HCT116 (cell line): ENCODE data around the gene HHATL.

ENCODE experiments used
- CBX3 ChIP-seq: IDR thresholded peaks from 2 replicates; pipeline ENCODE4 v1.6.1; 2012; ENCODE audit warnings: low read depth
- EGR1 ChIP-seq: IDR thresholded peaks from 2 replicates; pipeline ENCODE4 v1.6.1; 2012; ENCODE audit warnings: low read depth
- EZH2 ChIP-seq: fragments of 200-600 bp; sonication (generic); IDR thresholded peaks from 2 replicates; pipeline ENCODE4 v1.6.1; 2017; ENCODE audit warnings: antibody characterized with exemption, mixed run types
- EZH2phosphoT487 ChIP-seq: fragments of 200-600 bp; IDR thresholded peaks from 2 replicates; pipeline ENCODE4 v1.6.1; 2018; ENCODE audit warnings: antibody characterized with exemption, borderline replicate concordance
- POLR2A ChIP-seq: IDR thresholded peaks from 2 replicates; pipeline ENCODE4 v1.7.0; 2011; ENCODE audit warnings: borderline replicate concordance; ENCODE audit not compliant: insufficient read depth, insufficient read length; ENCODE audit errors: extremely low read depth
- POLR2AphosphoS5 ChIP-seq: IDR thresholded peaks from 2 replicates; pipeline ENCODE4 v1.6.1; 2011; ENCODE audit warnings: mild to moderate bottlenecking, low read depth, low read length, moderate library complexity
- RAD21 ChIP-seq: IDR thresholded peaks from 2 replicates; pipeline ENCODE4 v1.6.1; 2012; ENCODE audit warnings: low read depth, mild to moderate bottlenecking
- SIN3A ChIP-seq: IDR thresholded peaks from 2 replicates; pipeline ENCODE4 v1.6.1; 2012; ENCODE audit warnings: low read depth
- ZNF274 ChIP-seq: fragments of 200-500 bp; sonication (Bioruptor generic); IDR thresholded peaks from 2 replicates; pipeline ENCODE4 v1.6.1; 2014; ENCODE audit warnings: mild to moderate bottlenecking, low read depth, low read length, inconsistent platforms
- TF ChIP-seq, protein P1 (sequence below), 3 experiments: fragments of 200-600 bp in 1 of 3; sonication (generic) in 1 of 3; IDR thresholded peaks in 2 of 3; conservative IDR thresholded peaks in 1 of 3; 2 replicates each; pipeline ENCODE4 v1.5.1; 2012 to 2017; ENCODE audit warnings: low read depth in 2 of 3, low read length in 2 of 3, antibody characterized with exemption in 1 of 3, borderline replicate concordance in 1 of 3, control low read depth in 1 of 3, mild to moderate bottlenecking in 1 of 3, mixed read lengths in 1 of 3, mixed run types in 1 of 3, moderate library complexity in 1 of 3; ENCODE audit not compliant: insufficient read depth in 1 of 3
- TF ChIP-seq, protein P2 (sequence below): IDR thresholded peaks from 2 replicates; pipeline ENCODE4 v1.6.1; 2012
- TF ChIP-seq, protein P3 (sequence below): IDR thresholded peaks from 2 replicates; pipeline ENCODE4 v1.6.1; 2011; ENCODE audit warnings: mild to moderate bottlenecking, low read length, moderate library complexity; ENCODE audit not compliant: insufficient replicate concordance; ENCODE audit errors: extremely low read depth
- TF ChIP-seq, protein P4 (sequence below): IDR thresholded peaks from 2 replicates; pipeline ENCODE4 v1.6.1; 2012

DNA sequence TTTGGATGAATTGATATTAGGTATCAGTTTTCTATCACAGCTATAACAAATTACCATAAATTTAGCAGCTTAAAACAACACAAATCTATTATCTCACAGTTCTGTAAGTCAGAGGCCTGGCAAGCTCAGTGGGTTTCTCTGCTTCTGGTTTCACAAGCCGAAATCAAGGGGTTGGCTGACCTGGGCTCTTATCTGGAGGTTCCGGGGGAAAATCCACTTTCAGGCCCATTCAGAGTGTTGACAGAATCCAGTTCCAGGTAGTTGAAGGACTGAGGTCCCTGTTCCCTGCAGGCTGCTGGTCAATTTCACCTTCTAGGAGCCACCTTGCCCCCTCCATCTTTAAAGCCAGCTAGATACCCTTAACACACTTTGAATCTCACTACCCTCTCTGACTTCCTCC lies 11.1 kb upstream of the HHATL start:
- TF ChIP-seq, protein P1, sequence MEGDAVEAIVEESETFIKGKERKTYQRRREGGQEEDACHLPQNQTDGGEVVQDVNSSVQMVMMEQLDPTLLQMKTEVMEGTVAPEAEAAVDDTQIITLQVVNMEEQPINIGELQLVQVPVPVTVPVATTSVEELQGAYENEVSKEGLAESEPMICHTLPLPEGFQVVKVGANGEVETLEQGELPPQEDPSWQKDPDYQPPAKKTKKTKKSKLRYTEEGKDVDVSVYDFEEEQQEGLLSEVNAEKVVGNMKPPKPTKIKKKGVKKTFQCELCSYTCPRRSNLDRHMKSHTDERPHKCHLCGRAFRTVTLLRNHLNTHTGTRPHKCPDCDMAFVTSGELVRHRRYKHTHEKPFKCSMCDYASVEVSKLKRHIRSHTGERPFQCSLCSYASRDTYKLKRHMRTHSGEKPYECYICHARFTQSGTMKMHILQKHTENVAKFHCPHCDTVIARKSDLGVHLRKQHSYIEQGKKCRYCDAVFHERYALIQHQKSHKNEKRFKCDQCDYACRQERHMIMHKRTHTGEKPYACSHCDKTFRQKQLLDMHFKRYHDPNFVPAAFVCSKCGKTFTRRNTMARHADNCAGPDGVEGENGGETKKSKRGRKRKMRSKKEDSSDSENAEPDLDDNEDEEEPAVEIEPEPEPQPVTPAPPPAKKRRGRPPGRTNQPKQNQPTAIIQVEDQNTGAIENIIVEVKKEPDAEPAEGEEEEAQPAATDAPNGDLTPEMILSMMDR (IDR thresholded peaks at IDR 0.05 in 2 of 3, conservative IDR thresholded peaks at IDR 0.05 in 1 of 3; ENCODE audit: borderline replicate concordance in 1 of 3, insufficient read depth in 1 of 3, low read depth in 2 of 3, low read length in 2 of 3) = no peak
- TF ChIP-seq POLR2A (no peak), EZH2 (no peak), POLR2AphosphoS5 (no peak), ZNF274 (no peak), EZH2phosphoT487 (no peak), RAD21 (no peak), EGR1 (no peak), CBX3 (no peak), SIN3A (no peak)
- TF ChIP-seq, protein P2, sequence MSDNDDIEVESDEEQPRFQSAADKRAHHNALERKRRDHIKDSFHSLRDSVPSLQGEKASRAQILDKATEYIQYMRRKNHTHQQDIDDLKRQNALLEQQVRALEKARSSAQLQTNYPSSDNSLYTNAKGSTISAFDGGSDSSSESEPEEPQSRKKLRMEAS = no peak
- TF ChIP-seq, protein P3, sequence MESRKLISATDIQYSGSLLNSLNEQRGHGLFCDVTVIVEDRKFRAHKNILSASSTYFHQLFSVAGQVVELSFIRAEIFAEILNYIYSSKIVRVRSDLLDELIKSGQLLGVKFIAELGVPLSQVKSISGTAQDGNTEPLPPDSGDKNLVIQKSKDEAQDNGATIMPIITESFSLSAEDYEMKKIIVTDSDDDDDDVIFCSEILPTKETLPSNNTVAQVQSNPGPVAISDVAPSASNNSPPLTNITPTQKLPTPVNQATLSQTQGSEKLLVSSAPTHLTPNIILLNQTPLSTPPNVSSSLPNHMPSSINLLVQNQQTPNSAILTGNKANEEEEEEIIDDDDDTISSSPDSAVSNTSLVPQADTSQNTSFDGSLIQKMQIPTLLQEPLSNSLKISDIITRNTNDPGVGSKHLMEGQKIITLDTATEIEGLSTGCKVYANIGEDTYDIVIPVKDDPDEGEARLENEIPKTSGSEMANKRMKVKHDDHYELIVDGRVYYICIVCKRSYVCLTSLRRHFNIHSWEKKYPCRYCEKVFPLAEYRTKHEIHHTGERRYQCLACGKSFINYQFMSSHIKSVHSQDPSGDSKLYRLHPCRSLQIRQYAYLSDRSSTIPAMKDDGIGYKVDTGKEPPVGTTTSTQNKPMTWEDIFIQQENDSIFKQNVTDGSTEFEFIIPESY = no peak
- TF ChIP-seq, protein P4, sequence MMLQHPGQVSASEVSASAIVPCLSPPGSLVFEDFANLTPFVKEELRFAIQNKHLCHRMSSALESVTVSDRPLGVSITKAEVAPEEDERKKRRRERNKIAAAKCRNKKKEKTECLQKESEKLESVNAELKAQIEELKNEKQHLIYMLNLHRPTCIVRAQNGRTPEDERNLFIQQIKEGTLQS = no peak
